HG03139 (cell line): ENCODE results near the gene EPHA6.

Source experiments
- ATAC-seq: cut with Tn5 transposase; IDR thresholded peaks from one replicate; pipeline ENCODE4 v1.9.1; 2021; ENCODE audit not compliant: unreplicated experiment

Gene EPHA6

GRCh38 chr3:97689111-97689510, 874.7 kb downstream of the EPHA6 start:
- ATAC-seq, result no peak

- no peak for ATAC-seq
These were observed 875.6 kb downstream of the EPHA6 start for GRCh38 chr3:97689962-97690361.

GRCh38 chr3:97691354-97691753, 877.0 kb downstream of the EPHA6 start:
- peak; percentile 69 for ATAC-seq

- no peak for ATAC-seq
These were observed 878.0 kb downstream of the EPHA6 start for GRCh38 chr3:97692389-97692788.

GRCh38 chr3:97692831-97693230, 878.4 kb downstream of the EPHA6 start:
- ATAC-seq, result no peak

- ATAC-seq, result no peak
These were observed 880.5 kb downstream of the EPHA6 start for GRCh38 chr3:97694876-97695275.

- no peak for ATAC-seq
These were observed 884.3 kb downstream of the EPHA6 start for GRCh38 chr3:97698691-97699090.

- ATAC-seq, result no peak
These were observed 885.5 kb downstream of the EPHA6 start for GRCh38 chr3:97699889-97700288.

- ATAC-seq, result no peak
These were observed 891.4 kb downstream of the EPHA6 start for GRCh38 chr3:97705764-97706163.

GRCh38 chr3:97706226-97706625, 891.8 kb downstream of the EPHA6 start:
- no peak for ATAC-seq

GRCh38 chr3:97711654-97712053, 897.3 kb downstream of the EPHA6 start:
- ATAC-seq, result no peak

- ATAC-seq, result no peak
These were observed 898.5 kb downstream of the EPHA6 start for GRCh38 chr3:97712919-97713318.

- no peak for ATAC-seq
These were observed 899.2 kb downstream of the EPHA6 start for GRCh38 chr3:97713634-97714033.

- peak; percentile 86 for ATAC-seq
These were observed 904.9 kb downstream of the EPHA6 start for GRCh38 chr3:97719156-97719821.

GRCh38 chr3:97720417-97720816, 906.0 kb downstream of the EPHA6 start:
- ATAC-seq, result no peak

GRCh38 chr3:97721446-97721845, 907.1 kb downstream of the EPHA6 start:
- no peak for ATAC-seq

- no peak for ATAC-seq
These were observed 922.5 kb downstream of the EPHA6 start for GRCh38 chr3:97736928-97737327.

GRCh38 chr3:97738761-97739160, 924.4 kb downstream of the EPHA6 start:
- ATAC-seq, result no peak

- ATAC-seq, result no peak
These were observed 927.6 kb downstream of the EPHA6 start for GRCh38 chr3:97742036-97742435.

- no peak for ATAC-seq
These were observed 929.9 kb downstream of the EPHA6 start for GRCh38 chr3:97744289-97744688.

GRCh38 chr3:97763586-97764406, 949.4 kb downstream of the EPHA6 start:
- no peak for ATAC-seq

GRCh38 chr3:97764407-97765238, 950.2 kb downstream of the EPHA6 start, which contains the start of gene ARL6:
Gene ARL6, plus strand, starts transcription at chr3:97764758. Its CDS starts 3,350 bp downstream, at chr3:97768108.
- peak; percentile 94 for ATAC-seq
